ENCODE measurements around the gene PLTP.
"Not testable (repeated sequence)": the region's sequence is repeated elsewhere in the genome, so short reads cannot be mapped to it uniquely, and the experiment has no call there.

PLTP gene

GRCh38 chr20:45882469-45883099, 29.4 kb downstream of the PLTP start:
- no peak for TF ChIP-seq CTCF (conservative IDR thresholded peaks at IDR 0.05)
- H3K27ac ChIP-seq: no peak overlapping the region

- peak within 1 kb of the TSS; percentile 77 for H3K27ac ChIP-seq
- TF ChIP-seq CTCF (conservative IDR thresholded peaks at IDR 0.05): no peak
Measured at GRCh38 chr20:45880988-45881788, 30.8 kb downstream of the PLTP start, which contains the start of gene ZSWIM1. Gene ZSWIM1 (plus strand): TSS chr20:45881227. CDS start chr20:45882593, 1,366 bp downstream.

- TF ChIP-seq CTCF (conservative IDR thresholded peaks at IDR 0.05): no peak
- H3K27ac ChIP-seq: no peak overlapping the region
Measured at GRCh38 chr20:45878076-45878761, 33.7 kb downstream of the PLTP start.

GRCh38 chr20:45874576-45874975, 37.4 kb downstream of the PLTP start:
- TF ChIP-seq CTCF (conservative IDR thresholded peaks at IDR 0.05): no peak
- H3K27ac ChIP-seq: no peak overlapping the region

GRCh38 chr20:45874104-45874481, 37.9 kb downstream of the PLTP start:
- not testable (repeated sequence) for H3K27ac ChIP-seq

- H3K27ac ChIP-seq: no peak overlapping the region
- no peak for TF ChIP-seq CTCF (conservative IDR thresholded peaks at IDR 0.05)
Measured at GRCh38 chr20:45873409-45874103, 38.4 kb downstream of the PLTP start.

GRCh38 chr20:45872626-45873025, 39.3 kb downstream of the PLTP start:
- no peak for TF ChIP-seq CTCF (conservative IDR thresholded peaks at IDR 0.05)

More at GRCh38 chr20:45872626-45873025, 39.3 kb downstream of the PLTP start:
- H3K27ac ChIP-seq: no peak overlapping the region

Data from VCaP (cell line).